Measurements from ENCODE around the gene F3.

- TF ChIP-seq CTCF (IDR thresholded peaks at IDR 0.05; ENCODE audit: low read depth, low read length) (no peak), POLR2A (IDR thresholded peaks at IDR 0.05; ENCODE audit: extremely low read depth, insufficient read length) (no peak), MAX (IDR thresholded peaks at IDR 0.05; ENCODE audit: low read depth, low read length) (no peak), MYC (IDR thresholded peaks at IDR 0.05; ENCODE audit: low read depth, low read length) (no peak)
Observed at GRCh38 chr1:94515296-94515947, 26.1 kb downstream of the F3 start.
